DMS153 treated with DMSO at 0.1 percent for 48 hours (cell line): ENCODE results near the gene RASL12.
"Not testable (repeated sequence)": the region's sequence is repeated elsewhere in the genome, so short reads cannot be mapped to it uniquely, and the experiment has no call there.

Experiments
- DNase-seq: peaks from one replicate; lab custom pipeline; 2025; ENCODE audit not compliant: unreplicated experiment; lab: John Stamatoyannopoulos, UW

RASL12 gene

DNA sequence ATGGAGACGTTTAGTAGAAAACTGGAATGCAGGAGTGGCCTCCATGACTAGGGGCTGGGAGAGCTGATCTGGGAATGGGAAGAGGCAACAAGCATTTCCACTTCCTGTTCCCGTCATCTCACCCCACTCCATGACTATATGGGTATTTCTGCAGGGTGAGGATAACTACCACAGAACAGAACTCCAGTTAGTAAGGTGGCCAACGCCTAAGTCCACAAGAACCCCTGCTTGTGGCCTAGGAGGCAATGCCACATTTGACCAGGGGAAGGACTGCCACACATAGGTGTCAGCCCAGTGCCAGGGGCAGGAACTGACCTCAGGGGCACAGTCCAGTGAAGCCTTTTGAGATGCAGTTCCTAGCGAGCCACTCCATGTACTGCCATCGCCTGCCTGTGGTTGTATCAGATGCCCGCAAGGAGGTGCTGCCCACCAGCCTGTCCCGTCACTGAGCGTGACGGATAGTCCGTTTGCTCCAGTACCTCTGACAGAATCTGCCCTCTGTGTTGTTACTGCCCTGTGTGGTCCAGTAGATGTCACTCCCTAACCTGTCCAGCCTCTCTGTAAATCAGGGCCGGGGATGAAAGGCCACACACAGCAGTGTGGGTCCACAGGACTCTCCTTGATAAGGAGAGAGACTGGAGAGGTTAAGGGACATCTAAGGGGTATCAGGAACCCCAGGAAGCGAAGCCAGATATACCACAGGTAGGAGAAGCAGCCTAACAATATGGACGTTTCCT lies 34.8 kb downstream of the RASL12 start:
- peak; percentile 1 for DNase-seq

DNA sequence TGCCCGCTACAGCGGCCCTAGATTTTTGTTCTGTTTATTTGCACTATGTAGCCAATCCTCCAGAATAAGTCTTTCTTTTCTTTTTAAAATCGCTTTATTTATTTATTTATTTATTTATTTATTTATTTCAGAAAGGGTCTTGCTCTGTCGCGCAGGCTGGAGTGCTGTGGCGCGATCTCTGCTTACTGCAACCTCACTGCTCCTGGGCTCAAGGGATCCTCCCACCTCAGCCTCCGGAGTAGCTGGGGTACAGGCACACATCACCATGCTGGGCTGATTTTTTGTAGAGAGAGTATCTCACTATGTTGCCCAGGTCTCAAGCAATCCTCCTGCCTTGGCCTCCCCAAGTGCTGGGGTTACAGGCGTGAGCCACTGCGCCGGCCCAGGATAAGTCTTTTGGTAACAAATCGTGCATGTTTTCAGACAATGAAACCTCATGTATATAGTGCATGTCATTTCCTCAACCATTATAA lies 38.0 kb downstream of the RASL12 start:
- no peak for DNase-seq

DNA sequence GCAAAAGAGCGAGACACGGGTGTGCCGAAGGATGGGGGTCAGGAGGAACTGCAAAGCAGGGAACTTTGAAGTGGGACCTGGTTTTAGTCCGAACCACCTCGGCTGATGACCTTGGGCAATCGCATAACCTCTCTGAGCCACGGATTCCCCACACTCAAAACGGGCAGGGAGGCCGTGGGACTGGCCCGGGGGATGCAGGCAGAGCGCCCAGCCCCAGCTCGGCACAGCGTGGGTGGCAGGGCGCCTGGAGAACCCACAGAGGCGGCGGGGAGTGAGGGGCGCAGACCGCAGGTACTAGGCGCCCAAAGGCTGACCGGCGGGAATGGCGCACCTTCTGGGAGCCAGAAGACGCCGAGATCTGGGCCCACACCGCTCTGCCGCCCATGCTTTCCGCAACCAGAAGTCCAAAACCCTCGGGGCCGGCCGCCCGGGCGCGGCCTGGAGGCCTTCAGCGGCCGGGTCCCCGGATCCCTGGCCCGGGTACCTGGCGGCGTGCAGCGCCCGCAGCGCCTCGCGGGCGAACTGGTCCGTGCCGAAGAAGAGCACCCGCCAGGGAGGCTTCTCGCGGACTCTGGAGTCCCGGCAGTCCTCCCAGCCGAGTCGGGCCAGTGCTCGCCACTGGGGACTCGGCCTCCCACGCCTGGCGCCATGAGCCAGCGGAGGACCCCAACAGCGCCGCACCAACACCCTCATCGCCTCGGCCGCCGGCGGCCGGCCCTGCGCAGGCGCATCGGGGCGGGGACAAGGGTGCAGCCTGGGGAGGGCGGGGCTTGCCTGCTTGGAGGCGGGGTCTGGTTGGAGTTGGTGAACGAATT lies 38.7 kb downstream of the RASL12 start, which contains the start of gene MTFMT:
Gene MTFMT (minus strand): TSS at position 719 of the 815 bp plus-strand sequence. CDS start 26 bp downstream, at position 693.
- peak; percentile 8 for DNase-seq

DNA sequence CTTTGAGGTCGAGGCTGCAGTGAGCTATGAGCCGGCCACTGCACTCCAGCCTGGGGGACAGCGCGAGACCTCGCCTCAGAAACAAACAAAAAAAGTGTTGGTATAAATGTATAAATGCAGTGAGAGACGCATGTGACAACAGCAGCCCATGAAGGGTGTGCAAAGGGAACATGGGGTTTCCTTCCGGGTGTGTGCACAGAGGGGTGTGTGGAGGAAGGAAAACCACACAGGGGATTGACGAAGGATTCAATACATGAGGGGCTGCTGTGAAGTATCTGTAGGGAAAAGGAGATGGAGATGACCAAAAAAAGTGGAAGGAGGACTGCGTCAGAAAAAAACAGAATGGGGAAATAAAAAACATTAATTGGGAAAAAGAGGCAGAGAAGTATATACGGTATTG lies 39.5 kb downstream of the RASL12 start:
- no peak for DNase-seq

DNA sequence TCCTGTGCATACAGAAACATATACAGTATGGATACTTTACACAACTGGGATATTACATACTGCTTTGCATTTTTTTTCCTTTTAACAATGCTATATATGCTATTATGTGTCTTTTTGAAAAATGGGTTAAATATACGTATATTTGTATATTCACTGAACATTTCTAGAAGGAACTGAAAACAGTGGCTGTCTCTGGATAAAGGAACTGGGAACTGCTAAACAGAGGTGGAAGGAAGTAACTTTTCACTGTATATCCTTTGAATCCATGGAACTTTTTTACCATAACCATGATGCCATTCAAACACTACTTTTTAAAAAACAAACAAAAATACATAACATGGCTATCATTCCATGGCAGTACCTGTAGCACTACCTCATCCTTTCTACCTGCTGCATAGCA lies 40.2 kb downstream of the RASL12 start:
- DNase-seq = no peak

DNA sequence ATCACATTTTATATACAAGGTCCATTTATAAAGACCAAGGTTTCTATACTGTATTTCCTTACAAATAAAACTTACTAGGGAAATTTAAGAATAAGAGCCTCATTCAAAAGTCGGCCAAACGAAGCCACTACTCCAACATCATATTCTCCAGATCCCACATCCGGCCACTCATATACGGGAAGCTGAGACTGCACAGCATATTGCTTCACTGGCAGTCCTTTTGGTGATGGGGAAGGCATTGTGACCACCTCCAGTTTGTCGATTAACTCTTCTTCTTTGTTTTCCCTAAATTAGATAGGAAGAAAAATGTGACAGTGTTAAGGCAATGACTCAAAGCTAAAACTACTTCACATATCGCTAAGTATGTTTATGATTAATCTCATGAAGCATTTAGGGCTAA lies 41.0 kb downstream of the RASL12 start:
- DNase-seq = no peak

DNA sequence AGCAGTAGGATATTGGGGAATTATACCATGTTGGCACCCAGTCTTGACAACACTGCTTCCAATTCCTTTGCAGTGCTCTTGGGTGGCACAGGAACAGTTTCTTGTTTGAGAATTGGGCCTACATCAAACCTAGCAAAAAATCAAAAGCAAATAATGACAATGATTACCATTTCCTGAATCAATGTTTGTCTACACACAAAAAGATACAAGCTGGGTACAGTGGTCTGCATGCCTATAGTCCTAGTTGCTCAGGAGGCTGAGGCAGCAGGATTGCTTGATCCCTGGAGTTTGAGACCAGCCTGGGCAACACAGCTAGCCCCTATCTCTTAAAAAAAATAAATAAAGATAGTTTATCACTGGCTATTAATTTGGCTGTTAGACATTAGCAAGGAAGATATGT lies 46.3 kb downstream of the RASL12 start:
- no peak for DNase-seq

DNA sequence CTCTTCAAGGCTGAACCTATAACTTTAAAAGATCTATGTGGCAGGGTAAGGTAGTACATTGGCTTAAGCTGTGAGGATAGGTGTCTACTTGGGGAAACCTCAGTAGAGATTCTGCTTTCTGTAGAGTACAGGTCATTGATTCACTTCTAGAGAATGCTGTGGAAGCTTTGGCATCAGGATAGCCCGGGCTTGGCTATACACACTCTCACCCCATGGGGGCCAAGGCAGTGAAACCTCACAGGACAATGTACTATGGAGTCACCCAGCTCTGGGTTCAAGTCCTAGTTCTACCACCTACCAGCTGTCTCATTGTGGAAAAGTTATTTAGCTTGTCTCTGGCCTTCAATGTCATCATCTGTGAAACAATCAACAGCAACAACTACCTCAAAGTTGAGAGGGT lies 47.4 kb downstream of the RASL12 start:
- DNase-seq = no peak

DNA sequence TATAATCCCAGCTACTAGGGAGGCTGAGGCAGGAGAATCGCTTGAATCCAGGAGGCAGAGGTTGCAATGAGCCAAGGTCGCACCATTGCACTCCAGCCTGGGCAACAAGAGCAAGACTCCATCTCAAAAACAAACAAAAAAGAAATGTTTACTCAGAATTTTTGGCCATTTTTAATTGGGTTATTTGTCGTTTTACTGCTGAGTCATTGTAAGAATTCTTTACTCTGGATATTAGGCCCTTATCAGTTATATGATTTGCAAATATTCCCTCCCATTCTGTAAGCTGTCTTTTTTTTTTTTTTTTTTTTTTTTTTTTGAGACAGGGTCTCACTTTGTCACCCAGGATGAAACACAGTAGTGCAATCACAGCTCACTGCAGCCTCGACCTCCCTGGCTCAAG lies 56.6 kb downstream of the RASL12 start:
- DNase-seq = not testable (repeated sequence)

DNA sequence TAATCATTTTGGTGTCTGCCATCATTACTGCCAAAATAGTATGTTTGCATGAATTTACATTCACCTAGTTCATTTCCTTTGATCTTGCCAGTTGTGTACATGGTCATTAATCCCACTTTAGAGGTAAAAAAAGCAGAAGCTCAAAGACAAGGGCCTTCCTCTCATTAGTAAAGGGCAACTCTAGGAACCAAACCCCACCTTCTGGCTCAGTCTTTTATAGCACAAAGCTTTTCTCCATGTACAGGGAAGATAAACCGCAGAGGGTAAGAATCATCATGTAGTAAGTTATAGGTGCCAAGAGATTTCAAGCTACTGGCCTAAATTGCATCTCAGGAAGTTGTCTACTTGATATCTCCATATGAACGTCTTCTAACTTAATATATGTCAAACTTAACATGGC lies 58.8 kb downstream of the RASL12 start:
- no peak for DNase-seq

DNA sequence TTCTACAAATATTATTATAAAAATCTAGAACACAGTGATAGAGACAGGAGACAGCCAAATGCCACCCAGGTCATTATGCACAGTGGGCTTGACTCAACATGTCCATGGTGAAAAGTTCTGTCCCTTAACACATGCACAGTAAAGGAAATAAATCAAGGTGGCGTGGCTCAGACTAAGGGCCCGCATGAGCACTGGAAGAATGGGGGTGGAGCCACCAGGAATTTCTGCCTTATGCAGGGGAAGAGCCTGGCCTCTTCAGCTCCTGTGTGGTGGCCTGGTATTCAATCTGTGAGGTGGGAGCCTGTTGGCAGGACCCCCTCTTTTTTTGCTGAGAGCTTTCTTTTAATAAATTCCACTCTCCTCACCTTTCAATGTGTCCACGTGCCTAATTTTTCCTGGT lies 60.9 kb downstream of the RASL12 start:
- DNase-seq = no peak

DNA sequence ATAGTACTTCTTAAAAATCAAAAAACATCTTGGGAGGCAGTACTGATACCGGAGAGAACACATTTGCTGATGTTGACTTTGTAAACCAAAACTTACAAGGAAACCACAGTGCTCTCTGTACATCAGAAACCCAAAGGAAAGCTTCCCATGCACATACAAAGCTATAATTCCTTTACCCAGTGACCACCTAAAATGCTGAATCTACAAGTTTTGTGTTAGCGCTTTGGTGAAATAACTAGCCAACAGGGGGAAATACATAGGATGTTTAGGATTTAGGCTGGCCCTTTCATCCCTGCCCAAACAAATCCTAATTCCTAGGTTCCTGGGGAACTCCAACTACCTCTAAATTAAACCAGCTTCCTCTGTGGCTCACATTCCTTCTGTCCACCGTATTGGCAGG lies 62.8 kb downstream of the RASL12 start:
- no peak for DNase-seq
